Thoracic aorta (tissue), 2 donors: ENCODE data around the gene SNRNP25. TPM values are rescaled to one million over a fixed set of nuclear protein-coding genes. Genes with fewer than 3 reads are reported as not detected.
A peak's percentile ranks its signal among the peaks of the same experiment; 100 is the strongest.

Experiments
- ATAC-seq: fragments of 150-250 bp; one replicate; pipeline ENCODE4 v1.8.0; 2017; ENCODE audit warnings: low read depth; ENCODE audit not compliant: insufficient number of reproducible peaks, low FRiP score
- DNase-seq: peaks from one replicate; pipeline ENCODE4 v3.0.0-alpha.2; 2020; ENCODE audit warnings: low spot score
- H3K27ac ChIP-seq, 2 donors: fragments of 200-600 bp; sonication (generic); 1 replicate in 1 of 2; 2 replicates in 1 of 2; pipeline ENCODE4 v1.5.1; 2016; ENCODE audit warnings: mild to moderate bottlenecking in 2 of 2, moderate library complexity in 2 of 2
- H3K27me3 ChIP-seq: fragments of 200-600 bp; sonication (generic); replicated peaks from 2 replicates; pipeline ENCODE4 v1.6.0; 2016; ENCODE audit warnings: mild to moderate bottlenecking; ENCODE audit not compliant: insufficient read depth
- H3K36me3 ChIP-seq: fragments of 200-600 bp; sonication (generic); one replicate; pipeline ENCODE4 v1.5.1; 2016
- H3K4me1 ChIP-seq, 2 donors: fragments of 200-600 bp; sonication (generic); 1 replicate in 1 of 2; 2 replicates in 1 of 2; pipeline versions ENCODE4 v1.5.1 to v1.6.0; 2016; ENCODE audit warnings: low read depth in 2 of 2, mild to moderate bottlenecking in 1 of 2; ENCODE audit not compliant: control insufficient read depth in 1 of 2
- H3K4me3 ChIP-seq: fragments of 200-600 bp; sonication (generic); 2 replicates; pipeline ENCODE4 v1.5.1; 2016; ENCODE audit warnings: mild to moderate bottlenecking
- H3K9me3 ChIP-seq: fragments of 200-600 bp; sonication (generic); 2 replicates; pipeline ENCODE4 v1.5.1; 2016
- total RNA-seq, 2 donors: library from RNA; depleted of rRNA; stranded (reverse); fragments of >200 nt; gene quantifications; one replicate each; pipeline versions ENCODE4 v1.1.0 to v1.2.3, GENCODE V29; 2016
- TF ChIP-seq, protein P1 (sequence below): fragments of 200-600 bp; sonication (generic); IDR thresholded peaks from one replicate; pipeline ENCODE4 v1.5.1; 2019; ENCODE audit warnings: antibody characterized with exemption

The SNRNP25 gene
- total RNA-seq, 2 donors from 2014 or later: 6.1 to 16.4 TPM

DNA sequence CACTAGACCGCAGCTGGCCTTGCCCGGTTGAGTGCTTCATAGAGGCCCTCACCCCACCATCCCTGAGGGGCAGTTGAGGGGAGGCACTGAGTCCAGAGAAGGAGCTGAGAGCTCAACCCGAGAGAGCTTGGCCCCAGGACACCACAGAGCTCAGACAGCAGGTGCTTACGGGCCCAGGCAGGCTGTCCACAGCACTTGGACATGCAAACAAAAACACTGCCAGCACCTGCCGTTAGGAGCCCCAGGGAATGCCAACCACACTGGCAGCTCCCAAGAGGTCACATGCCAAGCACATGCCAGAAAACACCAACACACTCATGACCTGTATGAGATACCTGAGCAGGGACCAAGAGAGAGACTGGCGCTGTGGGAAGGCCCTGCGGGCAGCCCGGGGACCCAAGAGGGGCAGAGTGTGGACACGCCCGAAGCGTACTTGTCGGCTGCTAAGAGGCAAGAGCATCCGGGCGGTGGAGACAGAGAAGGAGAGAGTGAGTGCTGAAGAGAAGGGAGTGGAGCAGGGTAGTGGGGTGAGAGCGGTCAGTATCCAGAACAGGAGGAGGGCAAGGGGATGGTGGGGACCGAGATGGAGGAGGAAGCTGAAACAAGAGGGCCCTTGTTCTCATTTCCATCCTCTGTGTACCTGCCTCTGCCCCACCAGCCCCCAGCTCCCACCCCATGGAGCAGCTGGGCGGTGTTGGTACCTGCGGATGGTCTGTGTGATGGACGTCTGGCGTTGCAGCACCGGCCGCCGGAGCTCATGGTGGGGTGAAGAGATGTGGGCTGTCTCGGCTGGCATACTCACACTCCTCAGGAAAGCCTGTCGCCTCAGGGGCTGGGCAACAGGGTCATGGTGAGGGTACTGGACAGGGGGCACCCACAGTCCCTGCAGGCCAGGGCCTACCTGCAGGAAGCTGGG, 10.6 kb downstream of the SNRNP25 start:
- no peak for DNase-seq
- H3K27ac ChIP-seq: no peak overlapping the region

DNA sequence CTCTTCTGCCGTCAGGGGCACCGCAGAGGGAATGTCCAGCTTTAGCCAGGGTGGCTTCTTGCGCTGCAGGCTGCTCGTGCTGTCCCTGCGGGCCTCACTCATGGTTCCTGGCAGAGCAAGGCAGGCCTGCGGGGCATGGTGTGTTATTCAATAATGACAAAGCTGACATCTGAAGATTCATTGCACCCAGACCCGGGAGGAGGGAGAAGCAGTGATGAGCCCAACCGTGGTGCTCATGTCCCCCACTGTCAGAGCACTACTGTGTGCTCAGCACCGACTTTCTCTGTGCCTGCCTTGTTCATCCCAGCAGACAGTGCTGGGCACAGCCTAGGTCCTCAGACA, 11.3 kb downstream of the SNRNP25 start:
- Histone ChIP-seq H3K4me1 (peaks cover 28 to 49% of the 10 kb centered on the region in 2 donors), H3K36me3 (peaks cover 48% of the 10 kb centered on the region), H3K27ac (no peak overlapping the region), H3K27me3 (no peaks in the 10 kb centered on the region), H3K9me3 (no peaks in the 10 kb centered on the region), H3K4me3 (no peak overlapping the region)
- TF ChIP-seq, protein P1, sequence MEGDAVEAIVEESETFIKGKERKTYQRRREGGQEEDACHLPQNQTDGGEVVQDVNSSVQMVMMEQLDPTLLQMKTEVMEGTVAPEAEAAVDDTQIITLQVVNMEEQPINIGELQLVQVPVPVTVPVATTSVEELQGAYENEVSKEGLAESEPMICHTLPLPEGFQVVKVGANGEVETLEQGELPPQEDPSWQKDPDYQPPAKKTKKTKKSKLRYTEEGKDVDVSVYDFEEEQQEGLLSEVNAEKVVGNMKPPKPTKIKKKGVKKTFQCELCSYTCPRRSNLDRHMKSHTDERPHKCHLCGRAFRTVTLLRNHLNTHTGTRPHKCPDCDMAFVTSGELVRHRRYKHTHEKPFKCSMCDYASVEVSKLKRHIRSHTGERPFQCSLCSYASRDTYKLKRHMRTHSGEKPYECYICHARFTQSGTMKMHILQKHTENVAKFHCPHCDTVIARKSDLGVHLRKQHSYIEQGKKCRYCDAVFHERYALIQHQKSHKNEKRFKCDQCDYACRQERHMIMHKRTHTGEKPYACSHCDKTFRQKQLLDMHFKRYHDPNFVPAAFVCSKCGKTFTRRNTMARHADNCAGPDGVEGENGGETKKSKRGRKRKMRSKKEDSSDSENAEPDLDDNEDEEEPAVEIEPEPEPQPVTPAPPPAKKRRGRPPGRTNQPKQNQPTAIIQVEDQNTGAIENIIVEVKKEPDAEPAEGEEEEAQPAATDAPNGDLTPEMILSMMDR: no peak
- no peak for ATAC-seq
- no peak for DNase-seq

More for the DNA sequence above, 10.6 kb downstream of the SNRNP25 start:
- no peak for ATAC-seq
- no peaks in the 10 kb centered on the region for H3K9me3 ChIP-seq
- peaks cover 55% of the 10 kb centered on the region for H3K36me3 ChIP-seq
- H3K4me3 ChIP-seq: no peak overlapping the region
- peaks cover 24 to 43% of the 10 kb centered on the region in 2 donors for H3K4me1 ChIP-seq
- TF ChIP-seq, protein P1: no peak
- no peaks in the 10 kb centered on the region for H3K27me3 ChIP-seq

DNA sequence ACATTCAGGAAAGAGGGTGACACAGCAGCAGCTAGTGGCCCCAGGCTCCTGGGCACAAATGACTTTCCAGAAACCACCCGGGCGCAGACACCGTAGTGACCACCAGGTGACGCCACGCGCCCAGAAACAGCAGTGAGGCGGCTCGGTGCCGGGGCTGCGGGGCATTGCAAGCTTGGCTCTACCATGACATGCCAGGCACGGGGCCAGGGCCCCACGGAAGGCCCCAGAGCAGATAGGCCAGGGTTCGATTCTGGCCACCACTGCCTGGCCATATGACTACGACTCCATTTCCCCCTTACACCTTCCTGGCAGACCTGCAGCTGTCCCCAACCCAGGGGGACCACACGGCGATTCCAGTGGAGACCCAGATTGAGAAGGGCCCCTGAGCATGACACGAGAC, 12.1 kb downstream of the SNRNP25 start:
- H3K27ac ChIP-seq: peak overlapping the region in 1 of 2 donors; percentile 24

DNA sequence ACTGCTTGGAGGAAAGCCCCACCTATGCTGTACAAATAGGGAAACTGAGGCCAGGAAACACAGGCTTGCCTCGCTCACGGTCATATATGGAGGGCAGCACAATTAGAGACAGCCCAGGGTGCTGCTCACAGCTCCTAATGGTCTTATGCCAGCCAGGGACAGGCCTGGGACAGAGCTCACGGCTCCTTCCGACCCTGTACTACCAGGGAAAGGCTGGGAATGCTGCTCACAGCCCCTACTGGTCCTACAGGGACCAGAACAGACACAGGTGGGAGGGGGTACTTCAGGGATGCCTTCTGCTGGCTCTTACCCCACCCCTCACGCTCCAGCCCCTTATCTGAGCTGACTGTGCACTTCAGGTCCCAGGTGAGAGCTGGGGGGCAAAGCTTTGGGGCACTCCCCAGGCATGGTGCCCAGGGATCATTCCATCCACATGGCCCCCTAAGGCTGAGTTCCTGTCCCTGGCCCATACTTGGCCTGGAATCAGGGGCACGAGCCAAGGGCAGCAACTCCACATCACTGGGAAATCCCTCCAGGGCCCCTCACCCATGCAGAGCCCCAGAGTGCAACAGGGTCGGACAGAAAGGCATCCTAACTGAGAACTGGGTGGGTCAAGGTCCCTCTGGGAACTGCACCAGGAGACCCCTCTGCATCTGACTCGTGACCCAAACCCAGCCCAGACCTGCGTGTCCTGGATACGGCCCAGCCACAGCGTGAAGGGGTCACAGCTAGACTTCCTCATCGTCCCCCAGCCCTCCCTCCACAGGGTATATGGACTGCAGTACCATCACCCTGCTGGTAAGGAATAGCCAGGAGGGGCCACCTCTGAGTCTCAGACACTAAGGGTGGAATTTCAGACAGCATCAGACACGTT, 12.9 kb downstream of the SNRNP25 start:
- peak overlapping the region in 1 of 2 donors; percentile 24 for H3K27ac ChIP-seq
- TF ChIP-seq, protein P1: no peak
- DNase-seq: no peak
- H3K27me3 ChIP-seq: no peaks in the 10 kb centered on the region
- H3K4me3 ChIP-seq: no peak overlapping the region
- peaks cover 34% of the 10 kb centered on the region for H3K36me3 ChIP-seq
- peaks cover 39 to 64% of the 10 kb centered on the region in 2 donors for H3K4me1 ChIP-seq
- no peaks in the 10 kb centered on the region for H3K9me3 ChIP-seq
- ATAC-seq: no peak

More for the DNA sequence above, 12.1 kb downstream of the SNRNP25 start:
- no peaks in the 10 kb centered on the region for H3K9me3 ChIP-seq
- ATAC-seq (no peak), DNase-seq (peak; percentile 61)
- no peaks in the 10 kb centered on the region for H3K27me3 ChIP-seq
- H3K4me3 ChIP-seq: no peak overlapping the region
- TF ChIP-seq, protein P1: peak; percentile 97
- H3K36me3 ChIP-seq: peaks cover 40% of the 10 kb centered on the region
- H3K4me1 ChIP-seq: peaks cover 34 to 58% of the 10 kb centered on the region in 2 donors
